AG04450 (cell line): ENCODE data around the gene WIF1. TPM values are rescaled to one million over a fixed set of nuclear protein-coding genes. Genes with fewer than 3 reads are reported as not detected.

ENCODE experiments used
- CTCF ChIA-PET: fragments of 300-600, 350-600 bp; formaldehyde crosslinking; extraction: SDS; loops from one replicate; lab custom pipeline; 2022; ENCODE audit warnings: antibody characterized with exemption, inconsistent platforms; lab: Charles Lee
- POLR2A ChIA-PET: fragments of 350-600 bp; formaldehyde crosslinking; extraction: SDS; loops from one replicate; lab custom pipeline; 2021; ENCODE audit warnings: antibody characterized with exemption, inconsistent platforms; lab: Yijun Ruan, JAX
- DNase-seq: peaks from one replicate; pipeline ENCODE4 v3.0.0-alpha.2; 2011; ENCODE audit warnings: low read depth, low spot score
- H3K27ac ChIP-seq: one replicate; pipeline ENCODE4 v1.5.1; 2012; ENCODE audit warnings: low read depth, low read length, control low read depth
- H3K27me3 ChIP-seq: one replicate; pipeline ENCODE4 v1.6.0; 2012; ENCODE audit warnings: low read length; ENCODE audit not compliant: control insufficient read depth, insufficient read depth
- H3K4me3 ChIP-seq: 2 replicates; pipeline ENCODE4 v1.5.1; 2011; ENCODE audit warnings: mild to moderate bottlenecking, low read depth, low read length, control low read depth
- H3K9me3 ChIP-seq: 2 replicates; pipeline ENCODE4 v1.5.1; 2012; ENCODE audit warnings: low read length; ENCODE audit not compliant: control insufficient read depth, insufficient read depth
- polyA plus RNA-seq: library from polyadenylated mRNA; depleted of rRNA; stranded (reverse); fragments of >200 nt; gene quantifications from 2 replicates; pipeline ENCODE4 v1.2.3, GENCODE V29; 2011
- TF ChIP-seq, protein P1 (sequence below): IDR thresholded peaks from 2 replicates; pipeline ENCODE4 v1.5.1; 2011; ENCODE audit warnings: low read depth, low read length, control low read depth, inconsistent platforms

The WIF1 gene
- polyA plus RNA-seq, 1 experiment = not detected

DNA sequence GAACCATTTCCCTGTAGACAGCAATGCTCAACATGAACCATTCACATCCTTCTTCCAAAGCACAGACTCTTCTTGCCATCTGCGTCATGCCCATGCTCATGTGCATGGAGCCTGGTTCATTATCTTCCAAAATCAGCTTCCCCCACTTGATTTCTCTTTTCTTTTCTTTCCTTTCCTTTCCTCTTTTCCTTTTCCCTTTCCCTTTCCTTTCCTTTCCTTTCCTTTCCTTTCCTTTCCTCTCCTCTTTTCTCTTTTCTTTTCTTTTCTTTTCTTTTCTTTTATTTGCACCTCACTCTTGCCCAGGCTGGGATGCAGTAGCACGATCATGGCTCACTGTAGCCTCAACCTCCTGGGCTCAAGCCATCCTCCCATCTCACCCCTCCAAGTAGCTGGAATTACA, 37.5 kb downstream of the WIF1 start:
- TF ChIP-seq, protein P1, sequence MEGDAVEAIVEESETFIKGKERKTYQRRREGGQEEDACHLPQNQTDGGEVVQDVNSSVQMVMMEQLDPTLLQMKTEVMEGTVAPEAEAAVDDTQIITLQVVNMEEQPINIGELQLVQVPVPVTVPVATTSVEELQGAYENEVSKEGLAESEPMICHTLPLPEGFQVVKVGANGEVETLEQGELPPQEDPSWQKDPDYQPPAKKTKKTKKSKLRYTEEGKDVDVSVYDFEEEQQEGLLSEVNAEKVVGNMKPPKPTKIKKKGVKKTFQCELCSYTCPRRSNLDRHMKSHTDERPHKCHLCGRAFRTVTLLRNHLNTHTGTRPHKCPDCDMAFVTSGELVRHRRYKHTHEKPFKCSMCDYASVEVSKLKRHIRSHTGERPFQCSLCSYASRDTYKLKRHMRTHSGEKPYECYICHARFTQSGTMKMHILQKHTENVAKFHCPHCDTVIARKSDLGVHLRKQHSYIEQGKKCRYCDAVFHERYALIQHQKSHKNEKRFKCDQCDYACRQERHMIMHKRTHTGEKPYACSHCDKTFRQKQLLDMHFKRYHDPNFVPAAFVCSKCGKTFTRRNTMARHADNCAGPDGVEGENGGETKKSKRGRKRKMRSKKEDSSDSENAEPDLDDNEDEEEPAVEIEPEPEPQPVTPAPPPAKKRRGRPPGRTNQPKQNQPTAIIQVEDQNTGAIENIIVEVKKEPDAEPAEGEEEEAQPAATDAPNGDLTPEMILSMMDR = no peak
- H3K4me3 ChIP-seq = no peak overlapping the region
- POLR2A ChIA-PET = no interaction called here
- no peak for DNase-seq
- no peak overlapping the region for H3K27ac ChIP-seq
- H3K9me3 ChIP-seq = no peaks in the 10 kb centered on the region
- CTCF ChIA-PET = no interaction called here
- H3K27me3 ChIP-seq = peaks cover 2% of the 10 kb centered on the region

DNA sequence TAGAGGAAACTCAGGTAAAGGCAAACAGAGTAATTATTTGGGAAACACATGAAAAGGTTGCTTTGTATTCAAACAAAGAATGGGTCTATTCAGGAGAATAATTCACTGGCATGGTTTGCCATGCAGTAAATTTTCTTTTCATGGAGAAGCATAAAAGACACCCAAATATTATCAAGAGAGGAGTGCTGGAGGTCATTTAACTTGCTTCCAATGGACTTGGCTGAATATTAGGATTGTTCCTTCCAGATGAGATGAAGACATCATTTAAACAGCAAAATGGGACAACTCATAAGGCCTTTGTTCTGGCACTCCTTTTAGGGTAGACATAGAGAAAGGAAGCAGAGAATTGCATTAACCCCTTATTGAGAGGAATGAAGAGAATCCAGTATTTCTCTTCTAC, 38.7 kb downstream of the WIF1 start:
- TF ChIP-seq, protein P1 = no peak
- H3K27ac ChIP-seq = no peak overlapping the region
- CTCF ChIA-PET = no interaction called here
- no peaks in the 10 kb centered on the region for H3K9me3 ChIP-seq
- no peak for DNase-seq
- H3K27me3 ChIP-seq = peaks cover 2% of the 10 kb centered on the region
- POLR2A ChIA-PET = no interaction called here
- no peak overlapping the region for H3K4me3 ChIP-seq

DNA sequence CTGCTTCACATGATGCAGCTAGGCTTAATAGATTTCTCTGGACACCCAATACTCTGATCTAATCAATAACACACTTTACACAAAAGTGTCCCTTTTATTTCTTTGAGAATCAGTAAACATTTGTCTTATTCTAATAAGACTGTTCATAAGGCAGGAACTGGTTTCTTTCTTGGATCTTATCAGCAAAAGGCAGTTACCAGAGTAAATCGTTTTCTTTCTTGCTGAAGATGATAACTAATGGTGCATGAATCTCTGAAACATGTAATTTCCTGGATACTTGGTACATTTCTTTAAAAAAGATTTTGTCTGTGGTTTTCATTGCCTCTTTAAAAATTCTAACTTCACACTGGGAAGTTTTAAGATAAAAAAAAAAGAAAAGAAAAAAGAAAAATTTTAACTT, 39.6 kb downstream of the WIF1 start:
- DNase-seq = no peak
- no peaks in the 10 kb centered on the region for H3K9me3 ChIP-seq
- no peak overlapping the region for H3K4me3 ChIP-seq
- H3K27ac ChIP-seq = no peak overlapping the region
- ChIA-PET CTCF (no interaction called here), POLR2A (no interaction called here)
- TF ChIP-seq, protein P1 = no peak
- peaks cover 2% of the 10 kb centered on the region for H3K27me3 ChIP-seq

DNA sequence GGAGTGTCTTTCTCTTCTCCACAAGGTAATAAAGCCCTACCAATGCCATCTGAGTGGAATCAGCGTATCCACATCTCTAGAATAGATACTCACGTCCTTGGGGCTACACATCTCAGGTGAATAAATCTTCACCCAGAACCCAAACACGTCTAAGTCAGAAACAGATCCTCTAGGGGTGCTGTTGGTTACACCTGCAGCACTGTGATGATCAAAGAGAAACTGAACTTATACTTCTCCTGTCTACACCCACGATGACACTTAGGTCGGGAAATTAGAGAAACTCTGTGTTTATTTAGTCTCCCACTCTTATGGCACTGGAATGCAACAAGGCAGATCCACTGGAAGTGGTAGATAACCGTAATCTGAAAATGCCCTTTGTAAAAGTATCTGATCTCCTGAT, 46.2 kb downstream of the WIF1 start:
- Histone ChIP-seq H3K27me3 (no peaks in the 10 kb centered on the region), H3K4me3 (no peak overlapping the region), H3K9me3 (no peaks in the 10 kb centered on the region), H3K27ac (no peak overlapping the region)
- ChIA-PET POLR2A (no interaction called here), CTCF (no interaction called here)
- TF ChIP-seq, protein P1 = no peak
- DNase-seq = no peak

DNA sequence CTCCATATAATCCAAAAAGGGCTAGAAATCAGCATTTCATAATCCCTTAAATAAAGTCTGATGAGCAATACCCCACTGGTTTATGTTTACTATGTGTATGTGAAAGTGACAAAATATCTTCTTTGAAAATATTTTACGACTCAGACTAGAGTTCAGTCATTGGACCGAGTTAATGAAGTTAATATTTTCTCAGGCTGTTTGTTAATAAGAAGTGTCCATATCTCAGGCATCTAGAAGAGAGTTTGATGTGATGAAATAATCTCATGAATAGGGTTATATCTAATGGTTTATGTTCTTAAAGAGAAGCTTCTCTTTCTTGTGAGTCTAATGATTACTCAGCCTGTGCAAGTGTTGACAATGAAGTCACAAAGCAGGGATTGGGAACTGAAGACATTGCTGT, 51.8 kb downstream of the WIF1 start:
- TF ChIP-seq, protein P1 = no peak
- no peak for DNase-seq
- Histone ChIP-seq H3K27ac (no peak overlapping the region), H3K4me3 (no peak overlapping the region), H3K27me3 (no peaks in the 10 kb centered on the region), H3K9me3 (no peaks in the 10 kb centered on the region)
- ChIA-PET POLR2A (no interaction called here), CTCF (interaction anchor here (1.5 kb wide), 1 partner anchor 53 kb away, joined by 10 read pairs; no protein-coding TSS in a partner anchor)
